Osteoblast (primary cell): ENCODE data around the gene BBC3. TPM values are rescaled to one million over a fixed set of nuclear protein-coding genes. Genes with fewer than 3 reads are reported as not detected.

Experiments
- DNase-seq: peaks from one replicate; pipeline ENCODE4 v3.0.0; 2011; ENCODE audit warnings: low spot score, mixed read lengths; ENCODE audit not compliant: insufficient read length; ENCODE audit errors: missing footprints
- H2AFZ ChIP-seq: 2 replicates; pipeline ENCODE4 v1.6.0; 2011; ENCODE audit warnings: mild to moderate bottlenecking, low read length
- H3K27ac ChIP-seq: 2 replicates; pipeline ENCODE4 v1.5.1; 2011; ENCODE audit warnings: mild to moderate bottlenecking, low read depth, low read length, moderate library complexity
- H3K27me3 ChIP-seq: 2 replicates; pipeline ENCODE4 v1.6.0; 2012; ENCODE audit warnings: mild to moderate bottlenecking, control low read depth, inconsistent platforms, low read length, moderate library complexity; ENCODE audit not compliant: insufficient read depth
- H3K36me3 ChIP-seq: 2 replicates; pipeline ENCODE4 v1.5.1; 2011; ENCODE audit warnings: mild to moderate bottlenecking, low read length, control low read depth, moderate library complexity; ENCODE audit not compliant: insufficient read depth
- H3K4me1 ChIP-seq: 2 replicates; pipeline ENCODE4 v1.5.1; 2011; ENCODE audit warnings: mild to moderate bottlenecking, low read length, control low read depth, moderate library complexity; ENCODE audit not compliant: insufficient read depth
- H3K4me2 ChIP-seq: 2 replicates; pipeline ENCODE4 v1.6.0; 2011; ENCODE audit warnings: mild to moderate bottlenecking, low read length; ENCODE audit not compliant: insufficient read depth
- H3K4me3 ChIP-seq: fragments of 200-600 bp; sonication (generic); 3 replicates; pipeline ENCODE4 v1.5.1; 2012; ENCODE audit warnings: mild to moderate bottlenecking, low read length, inconsistent platforms; ENCODE audit not compliant: insufficient read depth
- H3K79me2 ChIP-seq: 2 replicates; pipeline ENCODE4 v1.6.0; 2012; ENCODE audit warnings: mild to moderate bottlenecking, low read length, control low read depth, inconsistent platforms; ENCODE audit not compliant: insufficient read depth
- H3K9me3 ChIP-seq: 2 replicates; pipeline ENCODE4 v1.5.1; 2011; ENCODE audit warnings: low read depth, low read length, control low read depth
- H4K20me1 ChIP-seq: 2 replicates; pipeline ENCODE4 v1.6.0; 2012; ENCODE audit warnings: mild to moderate bottlenecking, low read length, control low read depth; ENCODE audit not compliant: insufficient read depth
- total RNA-seq: library from RNA; depleted of rRNA; stranded (reverse); fragments of >200 nt; gene quantifications from 2 replicates; pipeline ENCODE4 v1.2.3, GENCODE V29; 2012
- TF ChIP-seq, protein P1 (sequence below): IDR thresholded peaks from 2 replicates; pipeline ENCODE4 v1.5.1; 2011; ENCODE audit warnings: mild to moderate bottlenecking, low read depth, low read length, moderate library complexity; ENCODE audit errors: extremely low read depth

BBC3 gene
- total RNA-seq, 1 donor, result 28.2 TPM

DNA sequence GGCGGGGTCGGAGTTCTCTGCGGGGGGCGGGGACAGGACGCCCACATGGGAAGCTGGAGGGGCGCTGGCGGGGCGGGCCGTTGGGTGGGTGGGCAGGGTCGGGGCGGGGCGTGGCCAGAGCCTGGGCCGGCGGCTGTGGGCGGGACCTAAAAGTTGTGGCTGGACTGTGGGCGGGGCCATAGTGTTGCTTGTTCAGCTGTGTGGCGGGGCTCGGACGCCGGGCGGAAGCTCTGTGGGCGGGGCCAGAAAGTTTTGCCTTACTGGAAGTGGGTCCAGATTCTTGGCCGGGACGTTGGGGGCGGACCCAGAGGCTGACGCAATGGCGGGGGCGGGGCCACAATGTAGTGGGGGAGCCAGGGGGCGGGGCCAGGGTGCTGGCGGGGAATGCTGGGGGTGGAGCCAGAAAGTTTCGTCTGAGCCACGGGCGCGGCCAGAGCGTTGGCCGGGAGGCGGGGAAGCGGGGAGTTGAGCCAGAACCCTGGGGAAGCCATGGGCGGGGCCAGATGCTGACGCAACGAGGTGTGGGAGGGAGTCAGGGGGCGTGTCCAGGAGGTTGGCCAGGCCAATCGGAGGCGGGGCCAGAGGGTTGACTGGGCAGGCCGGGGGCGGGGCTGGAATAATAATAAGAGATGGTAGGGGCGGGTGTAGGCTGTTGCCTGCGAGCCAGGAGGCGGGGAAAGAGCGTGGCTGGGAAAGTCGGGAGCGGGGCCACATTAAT is 25.9 kb upstream of the BBC3 start:
- no peak overlapping the region for H2AFZ ChIP-seq
- H3K9me3 ChIP-seq, result no peaks in the 10 kb centered on the region
- TF ChIP-seq, protein P1, sequence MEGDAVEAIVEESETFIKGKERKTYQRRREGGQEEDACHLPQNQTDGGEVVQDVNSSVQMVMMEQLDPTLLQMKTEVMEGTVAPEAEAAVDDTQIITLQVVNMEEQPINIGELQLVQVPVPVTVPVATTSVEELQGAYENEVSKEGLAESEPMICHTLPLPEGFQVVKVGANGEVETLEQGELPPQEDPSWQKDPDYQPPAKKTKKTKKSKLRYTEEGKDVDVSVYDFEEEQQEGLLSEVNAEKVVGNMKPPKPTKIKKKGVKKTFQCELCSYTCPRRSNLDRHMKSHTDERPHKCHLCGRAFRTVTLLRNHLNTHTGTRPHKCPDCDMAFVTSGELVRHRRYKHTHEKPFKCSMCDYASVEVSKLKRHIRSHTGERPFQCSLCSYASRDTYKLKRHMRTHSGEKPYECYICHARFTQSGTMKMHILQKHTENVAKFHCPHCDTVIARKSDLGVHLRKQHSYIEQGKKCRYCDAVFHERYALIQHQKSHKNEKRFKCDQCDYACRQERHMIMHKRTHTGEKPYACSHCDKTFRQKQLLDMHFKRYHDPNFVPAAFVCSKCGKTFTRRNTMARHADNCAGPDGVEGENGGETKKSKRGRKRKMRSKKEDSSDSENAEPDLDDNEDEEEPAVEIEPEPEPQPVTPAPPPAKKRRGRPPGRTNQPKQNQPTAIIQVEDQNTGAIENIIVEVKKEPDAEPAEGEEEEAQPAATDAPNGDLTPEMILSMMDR, result no peak
- no peaks in the 10 kb centered on the region for H3K27me3 ChIP-seq
- H3K79me2 ChIP-seq, result peaks cover 38% of the 10 kb centered on the region
- peak overlapping the region; percentile 92 for H3K27ac ChIP-seq
- H3K4me3 ChIP-seq, result peak overlapping the region; percentile 83
- DNase-seq, result peak; percentile 100
- H3K4me2 ChIP-seq, result peak overlapping the region; percentile 100
- H3K36me3 ChIP-seq, result peaks cover 31% of the 10 kb centered on the region
- peaks cover 26% of the 10 kb centered on the region for H3K4me1 ChIP-seq
- H4K20me1 ChIP-seq, result peaks cover 7% of the 10 kb centered on the region

GRCh38 chr19:47255879-47256692 is 25.1 kb upstream of the BBC3 start, which contains the start of gene CCDC9:
TSS of gene CCDC9 (plus strand) at chr19:47256525. CDS start at chr19:47258401, 1,876 bp downstream.
- peak within 1 kb of the TSS; percentile 90 for H2AFZ ChIP-seq
- TF ChIP-seq, protein P1, result no peak
- peak; percentile 99 for DNase-seq
- H4K20me1 ChIP-seq, result peaks cover 4% of the 10 kb centered on the region
- no peaks in the 10 kb centered on the region for H3K27me3 ChIP-seq
- H3K9me3 ChIP-seq, result no peaks in the 10 kb centered on the region
- H3K36me3 ChIP-seq, result peaks cover 25% of the 10 kb centered on the region
- peaks cover 26% of the 10 kb centered on the region for H3K4me1 ChIP-seq
- peak within 1 kb of the TSS; percentile 83 for H3K4me3 ChIP-seq
- H3K79me2 ChIP-seq, result peaks cover 35% of the 10 kb centered on the region
- peak within 1 kb of the TSS; percentile 95 for H3K27ac ChIP-seq
- peak within 1 kb of the TSS; percentile 100 for H3K4me2 ChIP-seq

DNA sequence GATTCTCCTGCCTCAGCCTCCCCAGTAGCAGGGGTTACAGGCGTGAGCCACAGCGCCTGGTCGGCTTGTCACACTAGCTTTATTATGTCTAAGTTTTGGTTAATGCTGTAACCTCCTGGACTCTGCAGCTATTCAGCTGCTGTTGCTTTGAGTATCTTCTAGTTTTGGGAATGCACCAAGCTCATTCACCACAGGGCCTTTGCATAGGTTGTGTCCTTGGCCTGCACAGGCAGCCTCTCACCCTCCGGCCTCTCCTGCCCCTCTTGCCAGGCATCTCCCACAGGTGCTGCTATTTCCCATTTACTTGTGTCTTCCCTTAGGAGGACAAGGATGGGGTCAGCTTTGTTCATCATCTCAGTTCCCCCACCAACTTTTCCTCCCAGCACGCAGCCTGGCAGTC is 23.0 kb upstream of the BBC3 start:
- no peak overlapping the region for H3K4me3 ChIP-seq
- peak; percentile 58 for DNase-seq
- peak overlapping the region; percentile 77 for H3K4me2 ChIP-seq

More for the DNA sequence above, 23.0 kb upstream of the BBC3 start:
- H3K27ac ChIP-seq, result peak overlapping the region; percentile 71
- H3K36me3 ChIP-seq, result peaks cover 6% of the 10 kb centered on the region
- H3K4me1 ChIP-seq, result peaks cover 26% of the 10 kb centered on the region
- no peaks in the 10 kb centered on the region for H3K9me3 ChIP-seq
- no peaks in the 10 kb centered on the region for H3K27me3 ChIP-seq
- H4K20me1 ChIP-seq, result peaks cover 2% of the 10 kb centered on the region
- peaks cover 14% of the 10 kb centered on the region for H3K79me2 ChIP-seq
- TF ChIP-seq, protein P1, result no peak
- H2AFZ ChIP-seq, result no peak overlapping the region
